ENCODE measurements around the gene RAD50.
"Not testable (repeated sequence)": the region's sequence is repeated elsewhere in the genome, so short reads cannot be mapped to it uniquely, and the experiment has no call there.

Gene RAD50

GRCh38 chr5:132559383-132560060 lies 2.7 kb downstream of the RAD50 start:
- Histone ChIP-seq H4K20me1 (ENCODE audit: control insufficient read depth, insufficient read depth, low read depth, low read length) (no peaks in the 10 kb centered on the region), H3K27ac (ENCODE audit: low read depth, low read length) (no peak overlapping the region), H3K79me2 (ENCODE audit: control insufficient read depth, low read length) (peaks cover 84% of the 10 kb centered on the region), H3K9me2 (replicated peaks; ENCODE audit: control insufficient read depth, low read length) (no peaks in the 10 kb centered on the region), H3K4me1 (ENCODE audit: control insufficient read depth, low read length) (peaks cover 17% of the 10 kb centered on the region), H3K9me3 (ENCODE audit: control insufficient read depth, insufficient read depth, low read length) (0 out of 2 replicates have a peak, but pooled peaks cover 3% of the 10 kb centered on the region), H3K4me2 (ENCODE audit: low read length) (no peak overlapping the region), H3K27me3 (ENCODE audit: control insufficient read depth, low read length) (no peaks in the 10 kb centered on the region), H3K4me3 (ENCODE audit: low read length) (no peak overlapping the region), H3K36me3 (ENCODE audit: control insufficient read depth, low read length) (peaks cover 64% of the 10 kb centered on the region), H3F3A (ENCODE audit: control insufficient read depth, insufficient read depth) (no peaks in the 10 kb centered on the region)
- no peak for TF ChIP-seq EZH2phosphoT487 (IDR thresholded peaks at IDR 0.05; ENCODE audit: borderline replicate concordance, low read length)
- TF ChIP-seq CTCF (IDR thresholded peaks at IDR 0.05; ENCODE audit: low read depth, low read length, poor library complexity, severe bottlenecking) = no peak

GRCh38 chr5:132561601-132562000 lies 4.8 kb downstream of the RAD50 start:
- Histone ChIP-seq H3K9me3 (ENCODE audit: control insufficient read depth, insufficient read depth, low read length) (0 out of 2 replicates have a peak, but pooled peaks cover 3% of the 10 kb centered on the region), H3F3A (ENCODE audit: control insufficient read depth, insufficient read depth) (no peaks in the 10 kb centered on the region), H3K4me3 (ENCODE audit: low read length) (no peak overlapping the region), H3K4me2 (ENCODE audit: low read length) (no peak overlapping the region), H3K9me2 (replicated peaks; ENCODE audit: control insufficient read depth, low read length) (no peaks in the 10 kb centered on the region), H3K36me3 (ENCODE audit: control insufficient read depth, low read length) (peaks cover 84% of the 10 kb centered on the region), H3K79me2 (ENCODE audit: control insufficient read depth, low read length) (peaks cover 97% of the 10 kb centered on the region), H3K27me3 (ENCODE audit: control insufficient read depth, low read length) (no peaks in the 10 kb centered on the region), H3K27ac (ENCODE audit: low read depth, low read length) (no peak overlapping the region), H3K4me1 (ENCODE audit: control insufficient read depth, low read length) (peaks cover 10% of the 10 kb centered on the region), H4K20me1 (ENCODE audit: control insufficient read depth, insufficient read depth, low read depth, low read length) (no peaks in the 10 kb centered on the region)
- TF ChIP-seq EZH2phosphoT487 (IDR thresholded peaks at IDR 0.05; ENCODE audit: borderline replicate concordance, low read length) = no peak
- no peak for TF ChIP-seq CTCF (IDR thresholded peaks at IDR 0.05; ENCODE audit: low read depth, low read length, poor library complexity, severe bottlenecking)

- Histone ChIP-seq H3K36me3 (ENCODE audit: control insufficient read depth, low read length) (peaks cover 95% of the 10 kb centered on the region), H3K79me2 (ENCODE audit: control insufficient read depth, low read length) (peaks cover 94% of the 10 kb centered on the region)
- not testable (repeated sequence) for H3K4me1 ChIP-seq (ENCODE audit: control insufficient read depth, low read length)
Observed at GRCh38 chr5:132564555-132564954, 7.8 kb downstream of the RAD50 start.

GRCh38 chr5:132566657-132567056 lies 9.9 kb downstream of the RAD50 start:
- Histone ChIP-seq H3K4me1 (ENCODE audit: control insufficient read depth, low read length) (no peaks in the 10 kb centered on the region), H3K9me3 (ENCODE audit: control insufficient read depth, insufficient read depth, low read length) (0 out of 2 replicates have a peak, but pooled peaks cover 3% of the 10 kb centered on the region), H3K27ac (ENCODE audit: low read depth, low read length) (no peak overlapping the region), H3F3A (ENCODE audit: control insufficient read depth, insufficient read depth) (no peaks in the 10 kb centered on the region), H3K4me3 (ENCODE audit: low read length) (no peak overlapping the region), H3K36me3 (ENCODE audit: control insufficient read depth, low read length) (peaks cover 96% of the 10 kb centered on the region), H3K27me3 (ENCODE audit: control insufficient read depth, low read length) (no peaks in the 10 kb centered on the region), H3K9me2 (replicated peaks; ENCODE audit: control insufficient read depth, low read length) (no peaks in the 10 kb centered on the region), H4K20me1 (ENCODE audit: control insufficient read depth, insufficient read depth, low read depth, low read length) (no peaks in the 10 kb centered on the region), H3K4me2 (ENCODE audit: low read length) (no peak overlapping the region), H3K79me2 (ENCODE audit: control insufficient read depth, low read length) (peaks cover 93% of the 10 kb centered on the region)
- no peak for TF ChIP-seq EZH2phosphoT487 (IDR thresholded peaks at IDR 0.05; ENCODE audit: borderline replicate concordance, low read length)
- TF ChIP-seq CTCF (IDR thresholded peaks at IDR 0.05; ENCODE audit: low read depth, low read length, poor library complexity, severe bottlenecking) = no peak

More at GRCh38 chr5:132564555-132564954, 7.8 kb downstream of the RAD50 start:
- not testable (repeated sequence) for H3K27ac ChIP-seq (ENCODE audit: low read depth, low read length); H3K4me2 ChIP-seq (ENCODE audit: low read length); H4K20me1 ChIP-seq (ENCODE audit: control insufficient read depth, insufficient read depth, low read depth, low read length); H3K9me3 ChIP-seq (ENCODE audit: control insufficient read depth, insufficient read depth, low read length); H3F3A ChIP-seq (ENCODE audit: control insufficient read depth, insufficient read depth); H3K27me3 ChIP-seq (ENCODE audit: control insufficient read depth, low read length); H3K9me2 ChIP-seq (replicated peaks; ENCODE audit: control insufficient read depth, low read length); H3K4me3 ChIP-seq (ENCODE audit: low read length)

Data from DOHH2 (cell line).